Measurements from ENCODE around the gene ZNF330. TPM values are rescaled to one million over a fixed set of nuclear protein-coding genes. Genes with fewer than 3 reads are reported as not detected.

Gene ZNF330
- total RNA-seq, 1 experiment from 2014 or later, result 43.9 TPM

DNA sequence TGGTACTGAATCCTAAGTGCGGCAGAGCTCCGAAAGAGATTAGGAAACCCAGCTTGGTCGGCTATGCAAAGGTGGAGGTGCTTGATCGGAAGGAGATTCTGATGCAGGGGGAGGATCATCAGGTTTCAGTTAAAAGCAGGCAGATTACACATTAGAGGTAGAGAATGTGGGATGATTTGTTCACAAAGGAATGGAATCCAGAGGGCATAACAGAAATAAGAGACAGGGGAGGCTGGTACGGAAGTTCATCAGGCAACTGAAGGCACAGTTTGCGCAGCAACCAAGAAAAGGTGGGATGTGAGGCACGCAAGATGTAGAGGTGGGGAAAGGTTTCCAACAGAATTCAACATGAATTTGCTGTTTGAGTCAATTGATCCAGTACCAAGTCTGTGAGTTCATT is 424 bp upstream of the ZNF330 start (continued):
- TF ChIP-seq, protein P1, sequence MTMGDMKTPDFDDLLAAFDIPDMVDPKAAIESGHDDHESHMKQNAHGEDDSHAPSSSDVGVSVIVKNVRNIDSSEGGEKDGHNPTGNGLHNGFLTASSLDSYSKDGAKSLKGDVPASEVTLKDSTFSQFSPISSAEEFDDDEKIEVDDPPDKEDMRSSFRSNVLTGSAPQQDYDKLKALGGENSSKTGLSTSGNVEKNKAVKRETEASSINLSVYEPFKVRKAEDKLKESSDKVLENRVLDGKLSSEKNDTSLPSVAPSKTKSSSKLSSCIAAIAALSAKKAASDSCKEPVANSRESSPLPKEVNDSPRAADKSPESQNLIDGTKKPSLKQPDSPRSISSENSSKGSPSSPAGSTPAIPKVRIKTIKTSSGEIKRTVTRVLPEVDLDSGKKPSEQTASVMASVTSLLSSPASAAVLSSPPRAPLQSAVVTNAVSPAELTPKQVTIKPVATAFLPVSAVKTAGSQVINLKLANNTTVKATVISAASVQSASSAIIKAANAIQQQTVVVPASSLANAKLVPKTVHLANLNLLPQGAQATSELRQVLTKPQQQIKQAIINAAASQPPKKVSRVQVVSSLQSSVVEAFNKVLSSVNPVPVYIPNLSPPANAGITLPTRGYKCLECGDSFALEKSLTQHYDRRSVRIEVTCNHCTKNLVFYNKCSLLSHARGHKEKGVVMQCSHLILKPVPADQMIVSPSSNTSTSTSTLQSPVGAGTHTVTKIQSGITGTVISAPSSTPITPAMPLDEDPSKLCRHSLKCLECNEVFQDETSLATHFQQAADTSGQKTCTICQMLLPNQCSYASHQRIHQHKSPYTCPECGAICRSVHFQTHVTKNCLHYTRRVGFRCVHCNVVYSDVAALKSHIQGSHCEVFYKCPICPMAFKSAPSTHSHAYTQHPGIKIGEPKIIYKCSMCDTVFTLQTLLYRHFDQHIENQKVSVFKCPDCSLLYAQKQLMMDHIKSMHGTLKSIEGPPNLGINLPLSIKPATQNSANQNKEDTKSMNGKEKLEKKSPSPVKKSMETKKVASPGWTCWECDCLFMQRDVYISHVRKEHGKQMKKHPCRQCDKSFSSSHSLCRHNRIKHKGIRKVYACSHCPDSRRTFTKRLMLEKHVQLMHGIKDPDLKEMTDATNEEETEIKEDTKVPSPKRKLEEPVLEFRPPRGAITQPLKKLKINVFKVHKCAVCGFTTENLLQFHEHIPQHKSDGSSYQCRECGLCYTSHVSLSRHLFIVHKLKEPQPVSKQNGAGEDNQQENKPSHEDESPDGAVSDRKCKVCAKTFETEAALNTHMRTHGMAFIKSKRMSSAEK (CRISPR knock-in tag; IDR thresholded peaks at IDR 0.05; ENCODE audit: borderline replicate concordance), result no peak
- TF ChIP-seq, protein P2, sequence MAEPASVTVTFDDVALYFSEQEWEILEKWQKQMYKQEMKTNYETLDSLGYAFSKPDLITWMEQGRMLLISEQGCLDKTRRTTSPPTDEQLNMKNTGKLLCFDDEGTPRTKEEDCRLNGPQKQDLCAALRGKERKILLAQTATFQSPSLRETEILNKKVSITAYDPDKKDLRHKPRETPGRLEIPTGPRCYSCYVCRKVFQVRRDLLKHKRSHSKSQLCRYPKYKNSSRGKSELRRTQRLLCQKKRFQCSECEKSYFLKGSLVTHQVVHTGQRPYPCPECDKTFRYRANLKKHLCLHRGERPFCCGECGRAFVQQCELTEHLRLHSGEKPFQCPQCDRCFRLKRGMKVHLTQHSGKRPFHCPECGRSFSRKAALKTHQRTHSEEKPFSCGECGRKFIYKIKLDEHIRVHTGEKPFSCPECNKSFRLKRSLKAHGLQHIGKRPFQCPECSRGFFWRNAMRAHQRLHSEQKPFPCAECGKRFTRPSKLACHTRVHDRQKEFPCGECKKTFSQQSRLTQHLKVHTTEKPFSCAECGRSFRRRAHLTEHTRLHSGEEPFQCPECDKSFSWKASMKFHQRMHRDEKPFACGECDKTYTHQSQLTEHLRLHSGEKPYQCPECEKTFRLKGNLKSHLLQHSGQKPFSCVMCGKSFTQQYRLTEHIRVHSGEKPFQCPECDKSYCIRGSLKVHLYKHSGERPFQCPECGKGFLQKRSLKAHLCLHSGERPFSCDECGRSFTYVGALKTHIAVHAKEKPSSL (CRISPR knock-in tag; conservative IDR thresholded peaks at IDR 0.05), result no peak

DNA sequence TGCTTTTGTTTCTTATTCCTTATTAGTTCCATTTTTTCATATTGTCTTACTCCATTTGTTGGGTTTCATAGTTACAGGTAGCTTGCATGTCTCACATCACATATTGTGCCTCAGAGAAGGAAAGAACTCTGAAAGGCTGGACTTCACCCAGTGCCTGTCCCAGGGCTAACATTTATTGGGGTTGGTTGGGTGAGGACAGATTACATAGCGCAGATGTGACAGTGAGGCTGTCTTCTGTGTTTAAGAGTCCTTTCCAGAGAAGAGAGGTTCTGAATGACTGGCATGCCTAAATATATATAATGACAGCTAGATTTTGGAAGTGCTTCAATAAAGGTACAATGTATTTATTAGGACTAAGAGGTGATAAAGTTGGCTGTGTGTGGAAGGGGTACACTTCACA is 2.7 kb downstream of the ZNF330 start:
- no peak overlapping the region for H3K27ac Mint-ChIP-seq
- no peak overlapping the region for H3K4me3 Mint-ChIP-seq
- H3K27me3 Mint-ChIP-seq (ENCODE audit: low read depth), result no peaks in the 10 kb centered on the region
- H3K9me3 Mint-ChIP-seq, result no peaks in the 10 kb centered on the region
- ChIA-PET CTCF (no interaction called here), POLR2A (no interaction called here)
- TF ChIP-seq, protein P3, sequence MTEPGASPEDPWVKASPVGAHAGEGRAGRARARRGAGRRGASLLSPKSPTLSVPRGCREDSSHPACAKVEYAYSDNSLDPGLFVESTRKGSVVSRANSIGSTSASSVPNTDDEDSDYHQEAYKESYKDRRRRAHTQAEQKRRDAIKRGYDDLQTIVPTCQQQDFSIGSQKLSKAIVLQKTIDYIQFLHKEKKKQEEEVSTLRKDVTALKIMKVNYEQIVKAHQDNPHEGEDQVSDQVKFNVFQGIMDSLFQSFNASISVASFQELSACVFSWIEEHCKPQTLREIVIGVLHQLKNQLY (CRISPR knock-in tag; IDR thresholded peaks at IDR 0.05), result no peak
- no peak for TF ChIP-seq JAZF1 (CRISPR knock-in tag; IDR thresholded peaks at IDR 0.05)
- TF ChIP-seq, protein P4, sequence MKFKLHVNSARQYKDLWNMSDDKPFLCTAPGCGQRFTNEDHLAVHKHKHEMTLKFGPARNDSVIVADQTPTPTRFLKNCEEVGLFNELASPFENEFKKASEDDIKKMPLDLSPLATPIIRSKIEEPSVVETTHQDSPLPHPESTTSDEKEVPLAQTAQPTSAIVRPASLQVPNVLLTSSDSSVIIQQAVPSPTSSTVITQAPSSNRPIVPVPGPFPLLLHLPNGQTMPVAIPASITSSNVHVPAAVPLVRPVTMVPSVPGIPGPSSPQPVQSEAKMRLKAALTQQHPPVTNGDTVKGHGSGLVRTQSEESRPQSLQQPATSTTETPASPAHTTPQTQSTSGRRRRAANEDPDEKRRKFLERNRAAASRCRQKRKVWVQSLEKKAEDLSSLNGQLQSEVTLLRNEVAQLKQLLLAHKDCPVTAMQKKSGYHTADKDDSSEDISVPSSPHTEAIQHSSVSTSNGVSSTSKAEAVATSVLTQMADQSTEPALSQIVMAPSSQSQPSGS (CRISPR knock-in tag; IDR thresholded peaks at IDR 0.05; ENCODE audit: borderline replicate concordance, low read depth), result no peak
- TF ChIP-seq NFATC4 (CRISPR knock-in tag; IDR thresholded peaks at IDR 0.05), result no peak
- TF ChIP-seq, protein P5, sequence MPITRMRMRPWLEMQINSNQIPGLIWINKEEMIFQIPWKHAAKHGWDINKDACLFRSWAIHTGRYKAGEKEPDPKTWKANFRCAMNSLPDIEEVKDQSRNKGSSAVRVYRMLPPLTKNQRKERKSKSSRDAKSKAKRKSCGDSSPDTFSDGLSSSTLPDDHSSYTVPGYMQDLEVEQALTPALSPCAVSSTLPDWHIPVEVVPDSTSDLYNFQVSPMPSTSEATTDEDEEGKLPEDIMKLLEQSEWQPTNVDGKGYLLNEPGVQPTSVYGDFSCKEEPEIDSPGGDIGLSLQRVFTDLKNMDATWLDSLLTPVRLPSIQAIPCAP (CRISPR knock-in tag; IDR thresholded peaks at IDR 0.05), result no peak
- TF ChIP-seq NFYB (CRISPR knock-in tag; conservative IDR thresholded peaks at IDR 0.05; ENCODE audit: low read depth), result no peak
- TF ChIP-seq ESRRA (CRISPR knock-in tag; IDR thresholded peaks at IDR 0.05; ENCODE audit: borderline replicate concordance), result no peak
- TF ChIP-seq, protein P6, sequence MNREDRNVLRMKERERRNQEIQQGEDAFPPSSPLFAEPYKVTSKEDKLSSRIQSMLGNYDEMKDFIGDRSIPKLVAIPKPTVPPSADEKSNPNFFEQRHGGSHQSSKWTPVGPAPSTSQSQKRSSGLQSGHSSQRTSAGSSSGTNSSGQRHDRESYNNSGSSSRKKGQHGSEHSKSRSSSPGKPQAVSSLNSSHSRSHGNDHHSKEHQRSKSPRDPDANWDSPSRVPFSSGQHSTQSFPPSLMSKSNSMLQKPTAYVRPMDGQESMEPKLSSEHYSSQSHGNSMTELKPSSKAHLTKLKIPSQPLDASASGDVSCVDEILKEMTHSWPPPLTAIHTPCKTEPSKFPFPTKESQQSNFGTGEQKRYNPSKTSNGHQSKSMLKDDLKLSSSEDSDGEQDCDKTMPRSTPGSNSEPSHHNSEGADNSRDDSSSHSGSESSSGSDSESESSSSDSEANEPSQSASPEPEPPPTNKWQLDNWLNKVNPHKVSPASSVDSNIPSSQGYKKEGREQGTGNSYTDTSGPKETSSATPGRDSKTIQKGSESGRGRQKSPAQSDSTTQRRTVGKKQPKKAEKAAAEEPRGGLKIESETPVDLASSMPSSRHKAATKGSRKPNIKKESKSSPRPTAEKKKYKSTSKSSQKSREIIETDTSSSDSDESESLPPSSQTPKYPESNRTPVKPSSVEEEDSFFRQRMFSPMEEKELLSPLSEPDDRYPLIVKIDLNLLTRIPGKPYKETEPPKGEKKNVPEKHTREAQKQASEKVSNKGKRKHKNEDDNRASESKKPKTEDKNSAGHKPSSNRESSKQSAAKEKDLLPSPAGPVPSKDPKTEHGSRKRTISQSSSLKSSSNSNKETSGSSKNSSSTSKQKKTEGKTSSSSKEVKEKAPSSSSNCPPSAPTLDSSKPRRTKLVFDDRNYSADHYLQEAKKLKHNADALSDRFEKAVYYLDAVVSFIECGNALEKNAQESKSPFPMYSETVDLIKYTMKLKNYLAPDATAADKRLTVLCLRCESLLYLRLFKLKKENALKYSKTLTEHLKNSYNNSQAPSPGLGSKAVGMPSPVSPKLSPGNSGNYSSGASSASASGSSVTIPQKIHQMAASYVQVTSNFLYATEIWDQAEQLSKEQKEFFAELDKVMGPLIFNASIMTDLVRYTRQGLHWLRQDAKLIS (CRISPR knock-in tag; IDR thresholded peaks at IDR 0.05; ENCODE audit: borderline replicate concordance), result no peak
- TF ChIP-seq ATF1 (CRISPR knock-in tag; IDR thresholded peaks at IDR 0.05), result no peak
- TF ChIP-seq PRRX2 (CRISPR knock-in tag; IDR thresholded peaks at IDR 0.05), result no peak
- TF ChIP-seq CREB1 (CRISPR knock-in tag; IDR thresholded peaks at IDR 0.05), result no peak
- TF ChIP-seq, protein P7, sequence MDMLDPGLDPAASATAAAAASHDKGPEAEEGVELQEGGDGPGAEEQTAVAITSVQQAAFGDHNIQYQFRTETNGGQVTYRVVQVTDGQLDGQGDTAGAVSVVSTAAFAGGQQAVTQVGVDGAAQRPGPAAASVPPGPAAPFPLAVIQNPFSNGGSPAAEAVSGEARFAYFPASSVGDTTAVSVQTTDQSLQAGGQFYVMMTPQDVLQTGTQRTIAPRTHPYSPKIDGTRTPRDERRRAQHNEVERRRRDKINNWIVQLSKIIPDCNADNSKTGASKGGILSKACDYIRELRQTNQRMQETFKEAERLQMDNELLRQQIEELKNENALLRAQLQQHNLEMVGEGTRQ (CRISPR knock-in tag; IDR thresholded peaks at IDR 0.05), result no peak
- no peak for TF ChIP-seq KAT7 (CRISPR knock-in tag; IDR thresholded peaks at IDR 0.05; ENCODE audit: borderline replicate concordance)
- no peak for TF ChIP-seq ZNF263 (CRISPR knock-in tag; IDR thresholded peaks at IDR 0.05; ENCODE audit: low read depth)
- TF ChIP-seq, protein P8, sequence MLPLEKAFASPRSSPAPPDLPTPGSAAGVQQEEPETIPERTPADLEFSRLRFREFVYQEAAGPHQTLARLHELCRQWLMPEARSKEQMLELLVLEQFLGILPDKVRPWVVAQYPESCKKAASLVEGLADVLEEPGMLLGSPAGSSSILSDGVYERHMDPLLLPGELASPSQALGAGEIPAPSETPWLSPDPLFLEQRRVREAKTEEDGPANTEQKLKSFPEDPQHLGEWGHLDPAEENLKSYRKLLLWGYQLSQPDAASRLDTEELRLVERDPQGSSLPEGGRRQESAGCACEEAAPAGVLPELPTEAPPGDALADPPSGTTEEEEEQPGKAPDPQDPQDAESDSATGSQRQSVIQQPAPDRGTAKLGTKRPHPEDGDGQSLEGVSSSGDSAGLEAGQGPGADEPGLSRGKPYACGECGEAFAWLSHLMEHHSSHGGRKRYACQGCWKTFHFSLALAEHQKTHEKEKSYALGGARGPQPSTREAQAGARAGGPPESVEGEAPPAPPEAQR (CRISPR knock-in tag; IDR thresholded peaks at IDR 0.05), result no peak
- no peak for TF ChIP-seq ZNF138 (CRISPR knock-in tag; conservative IDR thresholded peaks at IDR 0.05)
- TF ChIP-seq, protein P9, sequence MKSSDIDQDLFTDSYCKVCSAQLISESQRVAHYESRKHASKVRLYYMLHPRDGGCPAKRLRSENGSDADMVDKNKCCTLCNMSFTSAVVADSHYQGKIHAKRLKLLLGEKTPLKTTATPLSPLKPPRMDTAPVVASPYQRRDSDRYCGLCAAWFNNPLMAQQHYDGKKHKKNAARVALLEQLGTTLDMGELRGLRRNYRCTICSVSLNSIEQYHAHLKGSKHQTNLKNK (CRISPR knock-in tag; IDR thresholded peaks at IDR 0.05), result no peak
- peaks cover 42% of the 10 kb centered on the region for H3K36me3 Mint-ChIP-seq
- ATAC-seq (no peak), DNase-seq (ENCODE audit: low spot score) (no peak)
- peaks cover 19% of the 10 kb centered on the region for H3K4me1 Mint-ChIP-seq
